Activated naive CD8-positive, alpha-beta T cell treated with anti-CD3 and anti-CD28 coated beads for 36 hours (primary cell): ENCODE measurements around the gene HINT2. TPM values are rescaled to one million over a fixed set of nuclear protein-coding genes. Genes with fewer than 3 reads are reported as not detected.

Source experiments
- DNase-seq: peaks from one replicate; pipeline ENCODE4 v3.0.0; 2021
- H3K27ac Mint-ChIP-seq: one replicate; pipeline ENCODE4 v1.8.0; 2022; ENCODE audit warnings: mild to moderate bottlenecking, moderate library complexity, mixed read lengths
- H3K27me3 Mint-ChIP-seq: one replicate; pipeline ENCODE4 v1.8.0; 2022; ENCODE audit warnings: mild to moderate bottlenecking, mixed read lengths
- H3K36me3 Mint-ChIP-seq: one replicate; pipeline ENCODE4 v1.8.0; 2021; ENCODE audit warnings: mild to moderate bottlenecking, mixed read lengths
- H3K4me1 Mint-ChIP-seq: one replicate; pipeline ENCODE4 v1.8.0; 2021; ENCODE audit warnings: mixed read lengths
- H3K4me3 Mint-ChIP-seq: one replicate; pipeline ENCODE4 v1.8.0; 2022; ENCODE audit warnings: mild to moderate bottlenecking, moderate library complexity, mixed read lengths
- H3K9me3 Mint-ChIP-seq: one replicate; pipeline ENCODE4 v1.8.0; 2022; ENCODE audit warnings: mixed read lengths
- total RNA-seq, 2 experiments: library from RNA; stranded (reverse); gene quantifications; one replicate each; pipeline ENCODE4 v1.2.3, GENCODE V29; 2021

HINT2 gene
- total RNA-seq, 2 experiments from 2014 or later, result 65.0 to 70.1 TPM

GRCh38 chr9:35783418-35783817, 31.4 kb downstream of the HINT2 start:
- H3K4me1 Mint-ChIP-seq, result no peaks in the 10 kb centered on the region
- H3K9me3 Mint-ChIP-seq, result peaks cover 3% of the 10 kb centered on the region
- DNase-seq, result no peak
- H3K4me3 Mint-ChIP-seq, result no peak overlapping the region
- no peaks in the 10 kb centered on the region for H3K27me3 Mint-ChIP-seq
- peak overlapping the region; percentile 34 for H3K27ac Mint-ChIP-seq
- peaks cover 22% of the 10 kb centered on the region for H3K36me3 Mint-ChIP-seq

DNA sequence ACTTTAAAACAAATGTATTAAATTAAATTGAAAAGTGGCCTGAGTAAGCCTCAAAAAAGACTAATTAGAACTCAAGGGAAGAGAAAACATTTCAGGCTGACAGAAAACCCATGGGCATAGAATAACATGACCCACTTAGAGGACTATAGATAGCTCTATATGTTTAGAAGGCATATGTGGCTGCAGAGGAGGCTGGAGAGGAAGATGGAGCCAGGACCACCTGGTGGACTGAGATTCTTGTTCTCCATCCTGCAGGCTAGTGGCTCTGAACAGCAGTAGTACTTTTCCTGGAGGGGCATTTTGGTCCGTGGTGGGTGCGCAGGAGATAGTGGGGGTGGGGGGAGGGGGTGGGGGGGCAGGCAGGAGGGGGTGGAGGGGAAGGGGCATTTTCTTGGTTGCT, 33.8 kb downstream of the HINT2 start:
- Mint-ChIP-seq H3K4me3 (no peak overlapping the region), H3K27ac (no peak overlapping the region), H3K36me3 (peaks cover 20% of the 10 kb centered on the region)

DNA sequence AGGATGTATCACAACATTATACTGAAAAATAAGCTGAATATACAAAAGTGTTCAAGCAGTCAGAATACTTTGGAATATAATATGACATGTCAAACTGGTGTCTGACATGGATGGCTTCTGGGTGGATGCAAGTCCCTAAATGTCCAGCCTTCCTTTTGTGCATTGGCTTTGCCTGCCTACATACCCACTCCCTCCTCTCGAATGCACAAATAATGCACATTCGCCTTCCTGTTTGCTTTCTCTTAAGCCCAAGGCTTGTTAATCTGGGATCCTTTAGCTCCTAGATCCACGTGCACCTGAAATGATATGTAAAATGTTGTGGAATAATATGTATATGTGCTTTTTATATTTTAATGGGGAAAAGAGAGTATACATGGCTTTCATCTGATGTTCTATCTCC, 36.3 kb downstream of the HINT2 start:
- H3K27ac Mint-ChIP-seq, result no peak overlapping the region
- no peaks in the 10 kb centered on the region for H3K4me1 Mint-ChIP-seq
- peaks cover 13% of the 10 kb centered on the region for H3K36me3 Mint-ChIP-seq
- DNase-seq, result no peak
- H3K4me3 Mint-ChIP-seq, result no peak overlapping the region
- H3K9me3 Mint-ChIP-seq, result peaks cover 3% of the 10 kb centered on the region
- no peaks in the 10 kb centered on the region for H3K27me3 Mint-ChIP-seq

More for the DNA sequence above, 33.8 kb downstream of the HINT2 start:
- H3K9me3 Mint-ChIP-seq, result peaks cover 3% of the 10 kb centered on the region
- H3K27me3 Mint-ChIP-seq, result no peaks in the 10 kb centered on the region
- DNase-seq, result no peak
- H3K4me1 Mint-ChIP-seq, result no peaks in the 10 kb centered on the region

- Mint-ChIP-seq H3K9me3 (no peaks in the 10 kb centered on the region), H3K4me3 (no peak overlapping the region), H3K36me3 (peaks cover 8% of the 10 kb centered on the region), H3K4me1 (no peaks in the 10 kb centered on the region), H3K27me3 (no peaks in the 10 kb centered on the region), H3K27ac (no peak overlapping the region)
- DNase-seq, result no peak
Measured at GRCh38 chr9:35776018-35776417, 38.8 kb downstream of the HINT2 start.

- no peak for DNase-seq
- Mint-ChIP-seq H3K27me3 (no peaks in the 10 kb centered on the region), H3K36me3 (peaks cover 3% of the 10 kb centered on the region), H3K27ac (no peak overlapping the region), H3K4me1 (no peaks in the 10 kb centered on the region), H3K4me3 (no peak overlapping the region), H3K9me3 (no peaks in the 10 kb centered on the region)
Measured at GRCh38 chr9:35774907-35775635, 39.8 kb downstream of the HINT2 start.

DNA sequence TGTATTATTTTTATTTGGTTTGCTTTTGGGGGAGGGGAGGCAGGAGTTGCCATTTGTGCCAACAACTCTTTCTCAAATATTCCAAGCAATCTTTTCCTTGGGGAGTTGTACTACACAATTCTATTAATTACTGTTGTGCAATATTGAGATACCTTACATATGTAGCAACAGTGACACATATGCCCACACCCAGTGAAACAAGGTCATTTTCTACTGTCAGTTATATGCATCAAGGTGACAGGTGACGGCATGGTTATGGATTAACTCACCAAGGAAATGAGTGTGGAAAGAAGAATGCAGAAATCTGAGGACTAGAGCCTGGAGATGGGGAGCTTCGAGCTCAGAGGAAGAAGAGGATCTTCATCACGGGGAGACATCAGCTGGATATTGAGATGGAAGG, 42.9 kb downstream of the HINT2 start:
- no peak overlapping the region for H3K27ac Mint-ChIP-seq
- no peaks in the 10 kb centered on the region for H3K9me3 Mint-ChIP-seq
- peaks cover 2% of the 10 kb centered on the region for H3K4me1 Mint-ChIP-seq
- no peaks in the 10 kb centered on the region for H3K36me3 Mint-ChIP-seq
- H3K27me3 Mint-ChIP-seq, result no peaks in the 10 kb centered on the region
- no peak for DNase-seq
- no peak overlapping the region for H3K4me3 Mint-ChIP-seq

DNA sequence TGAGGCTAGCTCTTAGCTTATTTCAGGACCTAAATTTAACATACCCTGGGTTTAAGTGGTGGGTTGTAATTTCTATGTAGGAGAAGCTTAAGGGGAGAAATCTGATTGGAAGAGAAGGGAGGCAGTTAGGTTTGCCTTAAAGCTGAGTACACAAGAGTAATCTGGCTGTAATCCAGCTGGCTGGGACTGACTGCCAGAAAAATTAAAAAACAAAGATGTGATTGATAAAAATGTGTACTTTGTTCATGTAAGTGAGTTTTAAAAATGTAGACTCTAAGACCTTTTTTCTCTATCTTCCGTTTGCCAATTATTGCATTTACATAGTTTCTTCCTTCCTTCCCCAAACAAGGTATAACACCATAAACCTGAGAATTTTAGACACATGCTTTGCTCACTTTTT, 43.3 kb downstream of the HINT2 start:
- no peaks in the 10 kb centered on the region for H3K36me3 Mint-ChIP-seq
- peaks cover 4% of the 10 kb centered on the region for H3K4me1 Mint-ChIP-seq
- H3K27ac Mint-ChIP-seq, result no peak overlapping the region
- H3K9me3 Mint-ChIP-seq, result no peaks in the 10 kb centered on the region
- H3K27me3 Mint-ChIP-seq, result no peaks in the 10 kb centered on the region
- no peak overlapping the region for H3K4me3 Mint-ChIP-seq
- no peak for DNase-seq

GRCh38 chr9:35771075-35771433, 43.8 kb downstream of the HINT2 start:
- Mint-ChIP-seq H3K27me3 (no peaks in the 10 kb centered on the region), H3K4me3 (no peak overlapping the region), H3K9me3 (no peaks in the 10 kb centered on the region), H3K4me1 (peaks cover 9% of the 10 kb centered on the region), H3K27ac (no peak overlapping the region), H3K36me3 (no peaks in the 10 kb centered on the region)
- no peak for DNase-seq

DNA sequence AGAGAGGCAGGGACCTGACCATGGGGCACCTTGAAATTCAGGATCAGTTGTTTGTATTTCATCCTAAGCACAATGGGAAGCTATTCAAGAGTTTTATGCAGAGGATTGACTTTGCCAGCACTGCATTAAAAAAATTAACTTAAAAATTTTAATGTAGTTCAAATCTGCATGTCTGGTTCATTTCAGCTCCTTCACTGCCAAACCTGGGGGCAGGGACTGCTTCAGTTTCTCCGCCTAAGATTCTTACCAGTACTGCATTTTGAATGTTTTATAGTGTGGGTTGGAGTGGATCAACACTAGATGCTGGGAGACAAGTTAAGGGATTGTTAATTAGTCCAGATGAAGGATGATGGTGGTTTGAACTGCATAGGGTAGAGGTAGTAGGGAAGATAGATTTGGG, 45.1 kb downstream of the HINT2 start:
- peaks cover 9% of the 10 kb centered on the region for H3K4me1 Mint-ChIP-seq
- no peak overlapping the region for H3K4me3 Mint-ChIP-seq
- H3K27me3 Mint-ChIP-seq, result no peaks in the 10 kb centered on the region
- no peak overlapping the region for H3K27ac Mint-ChIP-seq
- no peak for DNase-seq
- H3K9me3 Mint-ChIP-seq, result no peaks in the 10 kb centered on the region
- no peaks in the 10 kb centered on the region for H3K36me3 Mint-ChIP-seq

DNA sequence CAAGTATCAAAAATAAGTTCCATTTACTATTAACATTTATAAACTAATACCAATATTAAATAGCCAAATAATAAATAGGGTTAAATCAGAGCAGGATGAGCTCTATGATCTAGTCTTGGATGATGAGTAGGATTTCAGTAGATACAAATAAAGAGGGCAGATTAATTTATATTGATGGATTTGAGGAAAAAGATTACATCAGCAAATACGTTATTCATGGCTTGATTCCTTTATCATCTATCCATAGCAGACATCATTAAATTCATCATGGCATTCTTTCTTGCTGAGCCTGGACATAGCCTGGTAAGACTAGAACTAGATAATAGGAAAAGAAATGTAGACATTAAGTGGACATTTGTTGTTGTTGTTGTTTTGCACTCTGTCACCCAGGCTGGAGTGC, 47.4 kb downstream of the HINT2 start:
- peaks cover 3% of the 10 kb centered on the region for H3K36me3 Mint-ChIP-seq
- no peak overlapping the region for H3K4me3 Mint-ChIP-seq

DNA sequence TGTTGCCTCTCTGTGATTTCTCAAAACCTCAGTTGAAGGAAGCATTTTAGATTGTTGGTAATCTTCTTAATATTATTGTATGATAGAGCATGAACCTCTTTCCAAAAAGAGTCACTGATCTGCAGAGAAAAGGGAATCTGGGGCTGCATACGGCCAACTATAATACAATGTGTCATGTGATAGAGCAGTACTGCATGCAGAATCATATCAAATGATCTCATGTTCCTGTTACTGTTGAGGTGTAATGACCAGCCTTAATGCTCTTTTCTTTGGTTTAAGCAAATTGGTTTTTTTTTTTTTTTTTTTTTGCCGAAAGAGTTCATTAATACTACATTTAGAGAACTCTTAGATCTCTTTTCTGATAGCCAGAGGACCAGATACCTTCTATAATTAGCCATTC, 47.8 kb downstream of the HINT2 start:
- Mint-ChIP-seq H3K4me1 (peaks cover 15% of the 10 kb centered on the region), H3K27ac (no peak overlapping the region), H3K27me3 (no peaks in the 10 kb centered on the region), H3K36me3 (peaks cover 3% of the 10 kb centered on the region), H3K4me3 (no peak overlapping the region), H3K9me3 (no peaks in the 10 kb centered on the region)
- no peak for DNase-seq

More for the DNA sequence above, 47.4 kb downstream of the HINT2 start:
- no peak for DNase-seq
- Mint-ChIP-seq H3K27me3 (no peaks in the 10 kb centered on the region), H3K9me3 (no peaks in the 10 kb centered on the region), H3K4me1 (peaks cover 13% of the 10 kb centered on the region), H3K27ac (no peak overlapping the region)

DNA sequence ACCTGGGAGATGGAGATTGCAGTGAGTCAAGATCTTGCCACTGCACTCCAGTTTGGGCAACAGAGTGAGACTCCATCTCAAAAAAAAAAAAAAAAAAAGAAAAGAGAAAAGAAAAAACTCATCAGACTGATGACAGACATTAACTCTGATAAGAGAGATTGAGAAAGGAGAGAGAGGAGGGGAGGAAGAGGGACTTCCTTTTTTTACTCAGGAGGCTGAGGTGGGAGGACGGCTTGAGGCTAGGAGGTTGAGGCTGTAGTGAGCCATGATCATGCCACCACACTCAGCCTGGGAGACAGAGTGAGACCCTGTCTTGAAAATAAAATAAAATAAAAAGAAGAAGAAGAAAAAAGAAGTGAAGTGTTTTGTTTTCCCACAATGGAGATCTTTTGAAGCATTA, 51.0 kb downstream of the HINT2 start:
- DNase-seq, result no peak
- H3K27ac Mint-ChIP-seq, result no peak overlapping the region
- H3K4me3 Mint-ChIP-seq, result no peak overlapping the region
- no peaks in the 10 kb centered on the region for H3K9me3 Mint-ChIP-seq
- peaks cover 34% of the 10 kb centered on the region for H3K4me1 Mint-ChIP-seq
- H3K36me3 Mint-ChIP-seq, result peaks cover 15% of the 10 kb centered on the region
- H3K27me3 Mint-ChIP-seq, result no peaks in the 10 kb centered on the region

DNA sequence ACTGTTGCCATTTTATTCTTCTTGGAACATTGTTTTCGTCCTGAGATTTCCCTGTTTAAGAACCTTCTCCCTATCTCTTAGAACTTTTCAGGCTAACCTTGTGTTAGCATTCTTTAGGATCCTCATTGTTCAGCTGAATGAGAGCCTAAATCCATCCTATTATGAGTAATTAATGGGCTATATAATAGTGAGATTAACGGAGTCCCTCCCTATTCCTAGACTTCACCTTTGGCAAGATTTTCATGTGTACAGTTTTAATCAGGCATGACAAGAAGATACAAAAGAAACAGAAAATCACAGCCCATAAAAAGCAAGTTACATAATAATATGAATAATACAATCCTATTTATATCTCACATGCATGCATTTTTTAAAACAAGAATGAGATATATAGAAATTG, 51.7 kb downstream of the HINT2 start:
- H3K4me1 Mint-ChIP-seq, result peaks cover 40% of the 10 kb centered on the region
- no peak overlapping the region for H3K27ac Mint-ChIP-seq
- DNase-seq, result no peak
- no peaks in the 10 kb centered on the region for H3K27me3 Mint-ChIP-seq
- H3K4me3 Mint-ChIP-seq, result no peak overlapping the region
- no peaks in the 10 kb centered on the region for H3K9me3 Mint-ChIP-seq
- H3K36me3 Mint-ChIP-seq, result peaks cover 18% of the 10 kb centered on the region

Other genes with a start within 250 kb of the HINT2 start
- 10 to 100 TPM; 24.9 to 26.0 TPM for gene TESK1, start 209.8 kb downstream of the HINT2 start, total RNA-seq
- gene CD72, start 196.6 kb downstream of the HINT2 start, total RNA-seq, result 10 to 100 TPM; 11.4 to 11.5 TPM
- 10 to 100 TPM; 67.7 to 69.4 TPM for gene SIT1, start 164.1 kb downstream of the HINT2 start, total RNA-seq
- over 10,000 TPM in 1 of 2 experiments, 1,000 to 10,000 TPM in 1; 8,498 to 10,099 TPM for gene RMRP, start 157.0 kb downstream of the HINT2 start, total RNA-seq
- gene CCDC107, start 156.8 kb downstream of the HINT2 start, total RNA-seq, result 1 to 10 TPM; 8.2 to 9.4 TPM
- 10 to 100 TPM; 17.2 to 18.7 TPM for gene ARHGEF39, start 149.8 kb downstream of the HINT2 start, total RNA-seq
- gene CA9, start 141.1 kb downstream of the HINT2 start, total RNA-seq, result 1 to 10 TPM; 1.5 to 2.7 TPM
- gene TPM2, start 125.1 kb downstream of the HINT2 start, total RNA-seq, result 1 to 10 TPM; 3.3 to 4.6 TPM
- gene TLN1, start 82.8 kb downstream of the HINT2 start, total RNA-seq, result 100 to 1,000 TPM; 158 to 169 TPM
- 10 to 100 TPM; 23.7 to 24.5 TPM for gene CREB3, start 82.4 kb downstream of the HINT2 start, total RNA-seq
- gene GBA2, start 65.8 kb downstream of the HINT2 start, total RNA-seq, result 10 to 100 TPM; 22.6 to 24.2 TPM
- gene RGP1, start 65.8 kb downstream of the HINT2 start, total RNA-seq, result 10 to 100 TPM; 12.7 to 13.4 TPM
- gene MSMP, start 60.8 kb downstream of the HINT2 start, total RNA-seq, result under 1 TPM in 1 of 2 experiments, not detected in 1; 0.94 TPM
- gene NPR2, start 23.5 kb downstream of the HINT2 start, total RNA-seq, result 1 to 10 TPM; 4.7 to 8.9 TPM
- gene SPAG8, start 2.8 kb downstream of the HINT2 start, total RNA-seq, result 1 to 10 TPM in 1 of 2 experiments, under 1 TPM in 1; 0.68 to 1.0 TPM
- not detected for gene FAM221B, start 13.7 kb upstream of the HINT2 start, total RNA-seq
- gene TMEM8B, start 14.2 kb upstream of the HINT2 start, total RNA-seq, result 1 to 10 TPM; 2.8 to 3.1 TPM
- gene OR13J1, start 55.4 kb upstream of the HINT2 start, total RNA-seq, result not detected
- not detected for gene HRCT1, start 91.2 kb upstream of the HINT2 start, total RNA-seq
- gene SPAAR, start 94.4 kb upstream of the HINT2 start, total RNA-seq, result not detected
- not detected for gene OR2S2, start 143.1 kb upstream of the HINT2 start, total RNA-seq
- gene RECK, start 221.9 kb upstream of the HINT2 start, total RNA-seq, result 1 to 10 TPM; 4.4 to 5.2 TPM